GM19023 (cell line): ENCODE measurements around the gene DOCK1.
"Not testable (repeated sequence)": the region's sequence is repeated elsewhere in the genome, so short reads cannot be mapped to it uniquely, and the experiment has no call there.

Experiments used
- ATAC-seq: cut with Tn5 transposase; IDR thresholded peaks from one replicate; pipeline ENCODE4 v1.9.1; 2021; ENCODE audit warnings: mild to moderate bottlenecking, moderate library complexity; ENCODE audit not compliant: unreplicated experiment

Gene DOCK1

DNA sequence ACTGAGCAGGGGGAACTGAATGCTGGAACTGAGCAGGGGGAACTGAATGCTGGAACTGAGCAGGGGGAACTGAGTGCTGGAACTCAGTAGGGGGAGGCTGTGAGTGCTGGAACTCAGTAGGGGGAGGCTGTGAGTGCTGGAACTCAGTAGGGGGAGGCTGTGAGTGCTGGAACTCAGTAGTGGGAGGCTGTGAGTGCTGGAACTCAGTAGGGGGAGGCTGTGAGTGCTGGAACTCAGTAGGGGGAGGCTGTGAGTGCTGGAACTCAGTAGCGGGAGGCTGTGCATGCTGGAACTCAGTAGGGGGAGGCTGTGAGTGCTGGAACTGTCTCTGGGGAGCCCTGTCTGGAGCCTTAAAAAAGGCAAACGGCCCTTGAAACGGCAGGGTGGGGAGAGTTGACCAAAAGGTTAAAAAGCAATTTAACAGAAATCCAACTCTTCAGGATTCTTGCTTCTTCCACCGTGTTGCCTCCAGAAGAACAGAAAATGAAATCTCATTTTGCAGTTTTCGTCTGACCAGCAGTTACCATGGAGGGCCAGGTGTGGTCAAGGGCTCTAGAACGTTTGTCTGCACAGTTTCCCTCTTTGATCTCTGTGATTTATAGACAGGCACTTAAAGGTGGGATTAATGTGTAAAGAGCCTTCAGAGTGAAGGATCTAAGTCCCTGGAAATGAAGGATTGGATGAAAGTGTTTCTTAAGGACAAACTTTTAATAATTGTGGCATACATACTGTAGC lies 19.1 kb downstream of the DOCK1 start:
- no peak for ATAC-seq

DNA sequence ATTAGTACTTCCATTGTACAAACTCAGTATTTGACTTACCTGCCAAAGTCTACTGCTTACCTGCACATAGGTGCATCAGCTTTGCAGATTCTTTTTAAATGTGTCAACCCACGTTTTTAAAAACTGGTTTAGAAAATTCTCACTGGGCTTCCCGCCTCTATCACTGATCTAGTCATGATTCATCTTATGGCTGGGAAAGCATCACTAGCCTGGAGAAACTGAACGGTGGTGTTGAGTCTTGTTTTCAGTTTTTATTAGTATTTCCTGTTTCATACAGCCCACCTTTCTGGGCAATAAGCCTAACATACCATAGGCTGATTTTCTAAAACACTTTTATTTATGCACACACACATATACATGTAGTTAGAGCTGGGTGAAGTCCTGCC lies 19.7 kb downstream of the DOCK1 start:
- ATAC-seq: no peak

DNA sequence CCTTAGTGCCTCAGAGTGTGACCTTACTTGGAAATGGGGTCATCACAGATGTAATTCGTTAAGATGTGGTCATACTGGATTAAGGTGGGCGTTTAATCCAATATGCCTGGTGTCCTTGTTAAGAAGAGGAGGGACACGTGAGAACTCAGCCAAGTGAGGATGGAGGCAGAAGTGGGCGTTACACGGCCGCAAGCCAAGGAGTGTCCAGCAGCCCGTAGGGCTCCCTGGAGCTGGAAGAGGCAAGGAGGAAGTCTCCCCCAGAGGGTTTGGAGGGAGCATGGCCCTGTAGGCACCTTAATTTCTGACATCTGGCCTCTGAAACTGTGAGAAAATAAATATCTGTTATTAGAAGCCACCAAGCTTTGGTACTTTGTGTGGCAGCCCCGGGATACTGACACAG lies 21.3 kb downstream of the DOCK1 start:
- no peak for ATAC-seq

GRCh38 chr10:126927799-126928198 lies 22.6 kb downstream of the DOCK1 start:
- ATAC-seq: no peak

DNA sequence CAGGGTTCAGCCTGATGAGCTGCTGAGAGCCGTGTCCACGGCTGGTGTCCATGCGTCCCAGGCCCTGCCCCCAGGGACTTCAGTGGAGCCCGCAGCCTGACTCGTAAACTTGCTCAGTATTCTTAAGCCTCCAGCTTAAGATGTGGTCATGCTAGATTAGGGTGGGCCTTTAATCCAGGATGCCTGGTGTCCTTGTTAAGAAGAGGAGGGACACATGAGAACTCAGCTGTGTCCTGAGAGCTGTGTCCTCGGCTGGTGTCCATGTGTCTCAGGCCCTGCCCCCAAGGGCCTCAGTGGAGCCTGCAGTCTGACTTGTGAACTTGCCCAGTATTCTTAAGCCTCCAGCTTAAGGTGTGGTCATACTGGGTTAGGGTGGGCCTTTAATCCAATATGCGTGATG lies 23.0 kb downstream of the DOCK1 start:
- ATAC-seq: no peak

DNA sequence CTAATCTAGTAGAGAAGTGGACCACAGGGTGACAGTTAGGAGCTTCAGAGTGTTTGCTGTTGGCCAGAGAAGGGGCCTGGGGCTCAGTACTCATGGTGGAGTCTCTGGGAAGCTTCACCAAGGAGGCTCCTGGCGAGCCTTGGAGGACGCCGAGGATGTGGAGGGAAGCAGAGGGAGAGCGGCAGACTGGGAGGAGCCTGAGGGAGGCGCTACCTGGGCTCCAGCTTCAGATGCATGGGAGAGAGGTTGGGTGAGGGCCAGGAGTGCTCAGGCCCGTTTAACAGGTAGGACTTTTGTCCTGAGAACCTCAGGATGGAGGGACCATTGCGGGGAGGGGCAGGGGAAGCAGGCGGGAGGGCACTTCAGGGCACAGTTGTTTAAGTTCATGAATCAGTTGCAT lies 24.2 kb downstream of the DOCK1 start:
- no peak for ATAC-seq

DNA sequence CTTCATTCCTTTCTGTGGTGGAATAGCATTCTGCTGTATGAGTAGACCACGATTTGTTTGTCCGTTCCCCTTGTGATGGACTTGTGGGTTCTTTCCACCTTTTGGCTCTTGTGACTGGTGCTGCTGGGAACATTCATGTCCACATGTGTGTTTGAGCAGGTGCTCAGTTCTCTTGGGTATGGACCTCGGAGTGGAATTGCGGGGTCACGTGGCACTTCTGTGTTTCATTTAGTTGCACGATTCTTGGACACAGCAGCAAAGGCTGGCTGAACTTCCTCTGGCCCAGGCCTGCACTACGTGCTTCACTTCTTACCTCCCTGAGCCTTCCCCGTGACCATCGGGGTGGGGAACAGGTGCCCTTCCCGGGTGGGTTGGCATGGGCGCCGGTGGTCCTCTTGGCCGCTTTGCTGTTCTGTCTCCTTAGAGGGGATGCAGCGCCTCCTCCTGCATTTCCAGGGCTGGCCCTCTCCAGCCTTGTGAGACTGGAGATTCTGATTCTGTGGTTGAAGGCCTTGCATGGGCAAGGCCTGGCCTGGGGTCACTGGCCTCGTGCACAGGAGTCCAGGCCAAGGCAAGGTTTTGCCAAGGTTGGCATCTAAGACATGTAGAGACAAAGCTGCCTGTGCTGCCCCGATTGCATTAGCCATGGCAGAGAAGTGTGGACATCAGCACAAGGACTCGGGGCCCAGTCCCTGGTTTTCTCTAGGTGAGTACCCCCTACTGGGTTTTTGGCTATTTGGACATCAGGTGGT lies 25.1 kb downstream of the DOCK1 start:
- ATAC-seq: no peak

GRCh38 chr10:126930883-126931503 lies 25.8 kb downstream of the DOCK1 start:
- no peak for ATAC-seq

DNA sequence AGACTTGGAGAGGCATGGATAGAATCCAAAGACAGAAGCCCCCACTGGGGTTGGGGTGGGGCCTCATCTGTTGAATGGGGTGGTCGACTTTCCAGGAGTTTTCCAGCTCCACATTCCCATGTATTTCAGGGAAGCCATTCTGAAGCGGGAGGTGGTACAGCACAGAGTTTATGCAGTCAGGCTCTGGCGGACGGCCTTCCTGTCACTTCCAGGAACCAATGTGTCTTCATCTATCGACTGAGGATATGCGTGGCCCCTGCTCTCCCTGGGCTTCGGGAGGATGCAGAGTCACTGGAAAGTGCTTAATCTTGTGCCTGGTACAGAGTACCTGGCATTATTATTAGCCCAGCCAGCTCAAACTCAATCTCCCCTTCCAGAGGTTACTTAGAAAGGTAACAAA lies 26.3 kb downstream of the DOCK1 start:
- ATAC-seq: no peak

- no peak for ATAC-seq
Observed at GRCh38 chr10:126932516-126932915, 27.3 kb downstream of the DOCK1 start.

DNA sequence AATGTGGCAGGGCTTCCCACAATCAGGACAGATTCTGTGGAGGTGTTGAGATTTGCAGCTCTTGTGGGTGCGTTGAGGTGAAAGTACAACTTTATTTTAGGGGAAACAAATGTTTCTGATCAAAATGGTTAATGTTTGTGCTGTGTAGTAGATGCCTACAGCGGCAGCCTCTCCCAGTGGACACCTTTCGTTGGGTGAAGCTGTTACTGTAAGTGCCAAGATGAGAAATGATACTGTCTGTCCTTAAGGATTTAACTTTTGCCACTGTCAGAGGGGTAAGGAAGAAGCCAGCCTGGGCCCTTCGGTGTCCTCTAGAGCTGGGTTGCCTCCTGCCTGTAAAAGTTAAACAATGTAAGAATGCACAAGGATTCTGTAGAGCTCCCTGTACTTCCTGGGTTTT lies 27.9 kb downstream of the DOCK1 start:
- ATAC-seq: no peak

DNA sequence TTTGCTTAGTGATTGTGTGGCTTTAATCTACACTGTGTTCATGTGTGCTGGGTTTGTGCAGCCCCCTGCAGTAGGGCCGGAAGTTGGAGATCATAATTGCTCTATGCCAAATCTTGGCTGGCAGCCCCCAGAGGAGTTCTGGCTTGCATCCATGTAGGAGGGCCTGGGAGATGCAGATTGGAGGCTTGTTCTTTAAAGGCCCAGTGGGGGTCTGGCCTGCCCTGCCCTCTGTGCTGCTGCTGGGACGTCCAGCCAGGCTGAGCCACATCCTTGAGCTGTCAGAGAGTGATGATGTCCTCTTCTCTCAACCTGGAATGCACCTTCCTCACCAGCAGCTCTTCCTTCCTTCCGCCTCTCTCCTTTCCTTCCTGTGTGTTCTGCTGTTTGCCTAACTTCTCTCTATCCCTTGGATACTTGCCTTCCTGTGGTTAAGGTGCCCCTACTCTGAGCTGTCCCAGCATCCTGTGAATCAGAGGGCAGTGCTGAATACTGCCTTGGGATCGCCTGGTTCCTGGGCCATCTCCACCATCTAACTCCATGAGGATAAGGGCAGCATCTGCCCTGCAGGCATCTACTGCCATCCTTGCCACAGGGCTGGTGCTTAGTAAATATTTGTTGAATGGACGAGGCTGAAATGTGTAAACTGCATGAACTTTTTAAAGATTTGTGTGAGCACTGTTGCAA lies 30.2 kb downstream of the DOCK1 start:
- ATAC-seq: no peak

DNA sequence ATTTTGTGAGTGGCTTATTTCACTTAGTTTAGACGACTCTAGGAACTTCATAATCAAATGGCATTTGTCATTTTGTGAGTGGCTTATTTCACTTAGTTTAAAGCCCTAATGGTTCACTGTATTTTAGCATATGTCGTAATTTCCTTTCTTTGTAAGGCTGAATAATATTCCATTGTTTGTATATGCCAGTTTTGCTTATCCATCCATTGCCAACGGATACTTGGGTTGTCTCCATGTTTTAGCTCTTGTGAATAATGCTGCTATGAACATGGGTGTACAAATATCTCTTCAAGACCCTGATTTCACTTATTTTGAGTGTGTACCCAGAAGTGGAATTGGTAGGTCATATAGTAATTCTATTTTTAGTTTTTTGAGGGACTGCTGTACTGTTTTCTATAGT lies 31.8 kb downstream of the DOCK1 start:
- ATAC-seq: no peak

GRCh38 chr10:126938121-126938520 lies 32.9 kb downstream of the DOCK1 start:
- ATAC-seq: not testable (repeated sequence)

DNA sequence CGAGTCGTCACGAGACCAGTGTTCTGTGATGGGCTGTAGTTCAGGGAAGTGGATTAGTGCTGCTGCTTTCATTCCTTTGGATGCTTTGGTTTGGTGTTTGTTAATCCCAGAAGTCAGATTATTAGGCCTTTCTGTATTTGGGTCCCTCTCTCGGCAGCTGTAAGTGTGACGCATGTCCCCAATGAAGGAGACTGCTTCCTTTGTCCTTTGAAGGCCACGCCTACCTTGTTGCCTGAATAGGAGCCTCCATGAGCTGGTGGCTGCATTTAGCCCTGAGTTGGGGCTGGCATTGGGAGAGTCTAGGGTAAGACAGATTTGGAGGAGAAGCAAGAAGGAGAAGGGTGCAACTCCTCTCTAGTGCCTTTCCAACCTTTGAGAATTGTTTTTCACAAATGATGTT lies 34.5 kb downstream of the DOCK1 start:
- no peak for ATAC-seq

DNA sequence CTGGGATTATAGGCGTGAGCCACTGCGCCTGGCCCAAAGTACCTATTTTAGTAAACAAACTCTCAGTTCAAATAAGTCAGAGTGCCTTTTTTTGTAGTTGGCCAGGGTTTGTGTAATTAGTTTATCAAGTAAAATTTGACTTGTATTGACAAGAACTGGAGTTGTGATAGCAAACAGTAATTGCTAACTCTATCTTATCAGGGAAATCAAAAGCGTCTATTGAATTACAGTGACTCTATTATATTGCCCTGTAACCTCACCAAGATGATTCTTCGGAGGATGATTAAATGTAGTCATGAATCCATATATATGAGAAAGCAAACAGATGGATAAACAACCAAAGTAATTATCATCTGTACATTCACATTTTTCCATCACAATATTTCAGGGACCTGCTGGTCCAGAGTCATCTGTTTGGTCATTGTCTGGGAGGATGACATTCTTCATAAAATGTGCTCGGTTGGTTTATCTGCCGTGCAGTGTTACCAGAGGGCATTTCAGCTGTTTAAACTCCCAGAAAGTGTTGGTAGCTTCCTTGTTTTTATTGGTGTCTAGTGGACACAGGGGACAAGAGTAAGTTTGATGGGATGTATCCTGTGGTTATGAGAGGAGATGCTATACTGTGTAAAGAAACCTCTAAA lies 35.6 kb downstream of the DOCK1 start:
- ATAC-seq: no peak

- ATAC-seq: no peak
Observed at GRCh38 chr10:126944191-126944590, 39.0 kb downstream of the DOCK1 start.

DNA sequence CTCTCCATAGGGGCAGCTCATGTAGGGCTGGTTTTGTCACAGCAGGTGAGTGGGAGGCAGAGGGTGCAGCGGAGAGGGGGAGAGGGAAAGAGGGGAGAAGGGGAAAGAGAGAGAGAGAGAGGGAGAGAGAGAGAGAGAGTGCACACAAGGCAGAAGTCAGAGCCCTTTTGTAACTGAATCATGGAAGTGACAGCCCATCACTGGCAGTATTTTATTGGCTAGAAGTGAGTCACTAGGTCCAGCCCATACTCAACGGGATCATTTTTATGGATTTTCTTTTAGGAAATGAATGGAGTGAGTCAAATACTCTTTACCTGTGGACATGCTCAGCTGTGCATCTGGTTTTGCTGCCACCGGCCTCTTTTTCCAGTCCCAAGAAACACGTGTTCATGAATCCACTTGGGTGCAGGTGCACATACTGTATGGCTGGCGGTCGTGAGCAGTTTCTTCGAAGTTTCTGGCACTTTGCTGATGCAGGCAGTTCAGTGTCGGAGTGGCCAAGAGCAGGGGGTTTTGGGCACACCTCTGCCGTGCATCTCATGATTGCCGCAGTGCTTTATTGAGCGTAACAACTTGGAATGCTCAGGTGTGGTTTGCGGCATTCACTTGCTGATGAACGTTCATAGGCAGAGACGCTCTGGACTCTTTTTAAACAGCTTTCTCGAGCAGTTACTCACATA lies 40.3 kb downstream of the DOCK1 start:
- ATAC-seq: no peak

GRCh38 chr10:126946746-126947145 lies 41.5 kb downstream of the DOCK1 start:
- no peak for ATAC-seq

DNA sequence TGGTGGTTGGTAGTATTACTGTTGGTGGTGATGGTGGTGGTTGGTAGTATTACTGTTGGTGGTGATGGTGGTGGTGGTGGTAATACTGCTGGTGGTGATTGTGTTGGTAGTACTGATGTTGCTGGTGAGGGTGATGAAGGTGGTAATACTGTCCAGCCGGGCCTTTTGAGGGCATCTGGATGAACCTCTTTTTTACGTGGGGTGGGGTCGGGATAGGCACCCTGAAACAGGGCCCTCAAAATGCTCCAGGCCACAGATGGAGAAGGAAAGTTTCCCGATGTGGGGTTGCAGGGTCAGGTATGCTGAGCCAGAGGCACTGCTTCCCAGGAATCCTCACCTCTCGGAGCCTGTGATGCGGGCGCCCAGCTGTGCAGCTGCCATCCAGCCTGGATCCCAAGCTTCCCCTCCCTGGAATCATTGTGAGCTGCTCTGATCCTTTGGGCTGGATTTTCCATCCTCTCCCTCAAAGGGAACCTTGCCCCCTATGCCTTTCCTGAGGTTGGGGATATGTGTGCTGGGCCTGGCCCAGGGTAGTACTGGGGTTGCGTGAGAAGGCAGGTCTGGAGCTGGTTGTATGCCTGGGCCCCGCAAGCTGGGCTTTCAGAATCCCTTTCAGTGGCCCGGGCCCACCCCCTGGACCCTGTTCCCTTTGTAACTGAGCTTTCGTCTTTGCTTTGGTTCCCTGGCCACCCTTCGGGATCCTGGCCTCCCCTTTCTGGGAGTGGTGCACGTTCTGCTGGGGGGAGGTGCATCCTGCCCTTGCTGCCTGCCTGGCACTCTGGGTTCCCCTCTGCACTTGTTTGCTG lies 43.3 kb downstream of the DOCK1 start:
- no peak for ATAC-seq
